Keratinocyte (primary cell): ENCODE data around the gene SMARCC1. TPM values are rescaled to one million over a fixed set of nuclear protein-coding genes. Genes with fewer than 3 reads are reported as not detected.

Experiments used
- DNase-seq: peaks from one replicate; pipeline ENCODE4 v3.0.0-alpha.2; 2011; ENCODE audit warnings: low read depth, missing footprints, low spot score
- FAIRE-seq: peaks from 2 replicates; lab custom pipeline; 2011; peaks lifted over from hg19 to GRCh38; lab: Jason Lieb, UNC
- H2AFZ ChIP-seq: 2 replicates; pipeline ENCODE4 v1.6.0; 2012; ENCODE audit warnings: low read length, control low read depth, inconsistent platforms; ENCODE audit not compliant: control insufficient read depth
- H3K27ac ChIP-seq: 2 replicates; pipeline ENCODE4 v1.5.1; 2011; ENCODE audit warnings: low read length; ENCODE audit not compliant: control insufficient read depth, insufficient read depth
- H3K27me3 ChIP-seq: 3 replicates; pipeline ENCODE4 v1.6.0; 2011; ENCODE audit warnings: low read length; ENCODE audit not compliant: control insufficient read depth, insufficient read depth; ENCODE audit errors: extremely low read depth
- H3K36me3 ChIP-seq, 2 experiments: 2 replicates in 1 of 2; 3 replicates in 1 of 2; pipeline ENCODE4 v1.5.1; 2011; ENCODE audit warnings: low read length in 2 of 2, mild to moderate bottlenecking in 1 of 2; ENCODE audit not compliant: control insufficient read depth in 2 of 2, insufficient read depth in 2 of 2; ENCODE audit errors: extremely low read depth in 1 of 2
- H3K4me1 ChIP-seq: 3 replicates; pipeline ENCODE4 v1.5.1; 2011; ENCODE audit warnings: low read length; ENCODE audit not compliant: control insufficient read depth, insufficient read depth; ENCODE audit errors: extremely low read depth
- H3K4me2 ChIP-seq: 3 replicates; pipeline ENCODE4 v1.6.0; 2011; ENCODE audit warnings: low read depth, low read length; ENCODE audit not compliant: control insufficient read depth, insufficient read depth; ENCODE audit errors: extremely low read depth
- H3K4me3 ChIP-seq, 3 experiments: fragments of 200-600 bp in 1 of 3; sonication (generic) in 1 of 3; 2 replicates in 2 of 3; 3 replicates in 1 of 3; pipeline ENCODE4 v1.5.1; 2011 to 2016; ENCODE audit warnings: low read length in 3 of 3, mild to moderate bottlenecking in 3 of 3, control low read depth in 2 of 3, inconsistent platforms in 1 of 3, low read depth in 1 of 3, mixed read lengths in 1 of 3, mixed run types in 1 of 3, moderate library complexity in 1 of 3; ENCODE audit not compliant: control insufficient read depth in 2 of 3, insufficient read depth in 2 of 3; ENCODE audit errors: extremely low read depth in 1 of 3
- H3K79me2 ChIP-seq: 2 replicates; pipeline ENCODE4 v1.6.0; 2012; ENCODE audit warnings: low read length; ENCODE audit not compliant: control insufficient read depth, insufficient read depth
- H3K9ac ChIP-seq: 3 replicates; pipeline ENCODE4 v1.6.0; 2011; ENCODE audit warnings: low read length; ENCODE audit not compliant: control insufficient read depth, insufficient read depth; ENCODE audit errors: extremely low read depth
- H3K9me1 ChIP-seq: 3 replicates; pipeline ENCODE4 v1.6.0; 2011; ENCODE audit warnings: low read length; ENCODE audit not compliant: control insufficient read depth, insufficient read depth; ENCODE audit errors: extremely low read depth
- H3K9me3 ChIP-seq: 2 replicates; pipeline ENCODE4 v1.5.1; 2012; ENCODE audit warnings: low read depth, low read length; ENCODE audit not compliant: control insufficient read depth
- H4K20me1 ChIP-seq: 3 replicates; pipeline ENCODE4 v1.6.0; 2011; ENCODE audit warnings: low read length; ENCODE audit not compliant: control insufficient read depth, insufficient read depth; ENCODE audit errors: extremely low read depth
- CTCF ChIP-seq, 3 experiments: IDR thresholded peaks in 1 of 3; conservative IDR thresholded peaks in 1 of 3; optimal IDR thresholded peaks in 1 of 3; 2 replicates in 2 of 3; 3 replicates in 1 of 3; pipeline versions ENCODE3 to v1.5.1; 2011; ENCODE audit warnings: low read length in 3 of 3, mild to moderate bottlenecking in 3 of 3, moderate library complexity in 2 of 3, control low read depth in 1 of 3, inconsistent platforms in 1 of 3; ENCODE audit not compliant: insufficient read depth in 2 of 3; ENCODE audit errors: extremely low read depth in 1 of 3
- EZH2 ChIP-seq: IDR thresholded peaks from one replicate; pipeline ENCODE4 v1.6.1; 2012; ENCODE audit warnings: inconsistent platforms, mild to moderate bottlenecking, low read length, moderate library complexity
- dilution Hi-C: fragments of 300-500 bp; cut with MboI; formaldehyde crosslinking; loops from one replicate; pipeline ENCODE4 v1.7.0; 2020; ENCODE audit warnings: low sequenced_read_pairs; ENCODE audit not compliant: extremely low pct_ligation_motif_present
- polyA plus RNA-seq, 5 experiments: library from polyadenylated mRNA; depleted of rRNA in 3 of 5; stranded (reverse) in 3 of 5; stranded (forward) in 1 of 5; unstranded in 1 of 5; fragments of >200 nt; gene quantifications; 1 replicate in 1 of 5; 2 replicates in 3 of 5; 3 replicates in 1 of 5; pipeline versions ENCODE4 v1.2.1 to v1.2.3, GENCODE V29; 2011 to 2012; ENCODE audit warnings: missing spikeins in 2 of 5, low read depth in 1 of 5, low replicate concordance in 1 of 5

SMARCC1 gene
- polyA plus RNA-seq, 1 donor (not counting 4 experiments of a cell fraction or from before 2014, with no cell fraction given): 39.7 TPM

GRCh38 chr3:47747558-47747957 lies 34.1 kb downstream of the SMARCC1 start:
- Histone ChIP-seq H3K4me2 (no peak overlapping the region), H3K27me3 (no peaks in the 10 kb centered on the region), H3K4me3 (no peak overlapping the region), H3K9ac (no peak overlapping the region), H3K4me1 (no peaks in the 10 kb centered on the region), H3K27ac (no peak overlapping the region), H3K36me3 (peaks cover 5 to 11% of the 10 kb centered on the region in 2 experiments), H4K20me1 (peaks cover 9% of the 10 kb centered on the region), H2AFZ (no peak overlapping the region), H3K9me3 (no peaks in the 10 kb centered on the region), H3K9me1 (peaks cover 4% of the 10 kb centered on the region), H3K79me2 (peaks cover 80% of the 10 kb centered on the region)
- dilution Hi-C loops: no loop called here
- FAIRE-seq (no peak), DNase-seq (no peak)
- no peak for TF ChIP-seq CTCF (optimal IDR thresholded peaks at IDR 0.05 in 1 of 3, IDR thresholded peaks at IDR 0.05 in 1 of 3, conservative IDR thresholded peaks at IDR 0.05 in 1 of 3; ENCODE audit: extremely low read depth in 1 of 3, insufficient read depth in 2 of 3, low read length in 3 of 3)
- TF ChIP-seq EZH2: no peak

GRCh38 chr3:47746264-47746663 lies 35.4 kb downstream of the SMARCC1 start:
- DNase-seq (no peak), FAIRE-seq (no peak)
- H3K4me3 ChIP-seq: no peak overlapping the region
- H3K9me1 ChIP-seq: peaks cover 2% of the 10 kb centered on the region
- no peaks in the 10 kb centered on the region for H3K4me1 ChIP-seq
- no peak overlapping the region for H3K27ac ChIP-seq
- H3K4me2 ChIP-seq: no peak overlapping the region
- H4K20me1 ChIP-seq: peaks cover 3% of the 10 kb centered on the region
- TF ChIP-seq EZH2 (no peak), CTCF (optimal IDR thresholded peaks at IDR 0.05 in 1 of 3, IDR thresholded peaks at IDR 0.05 in 1 of 3, conservative IDR thresholded peaks at IDR 0.05 in 1 of 3; ENCODE audit: extremely low read depth in 1 of 3, insufficient read depth in 2 of 3, low read length in 3 of 3) (no peak)
- H3K9me3 ChIP-seq: no peaks in the 10 kb centered on the region
- H2AFZ ChIP-seq: no peak overlapping the region
- dilution Hi-C loops: no loop called here
- peaks cover 5 to 8% of the 10 kb centered on the region in 2 experiments for H3K36me3 ChIP-seq
- H3K9ac ChIP-seq: no peak overlapping the region
- no peaks in the 10 kb centered on the region for H3K27me3 ChIP-seq
- H3K79me2 ChIP-seq: peaks cover 79% of the 10 kb centered on the region
